HG03097 (cell line): ENCODE results near the gene RBX1.
A peak's percentile ranks its signal among the peaks of the same experiment; 100 is the strongest.
"Not testable (repeated sequence)": the region's sequence is repeated elsewhere in the genome, so short reads cannot be mapped to it uniquely, and the experiment has no call there.

Source experiments
- ATAC-seq: cut with Tn5 transposase; IDR thresholded peaks from one replicate; pipeline ENCODE4 v1.9.1; 2021; ENCODE audit not compliant: unreplicated experiment, low FRiP score

Gene RBX1

GRCh38 chr22:40950962-40951794, at the start of gene RBX1:
TSS of gene RBX1 (plus strand) at chr22:40951378. CDS start at chr22:40951399, 21 bp downstream.
- ATAC-seq: peak; percentile 78

- no peak for ATAC-seq
Observed at GRCh38 chr22:40904101-40904500, 47.1 kb upstream of the RBX1 start.

- no peak for ATAC-seq
Observed at GRCh38 chr22:40908895-40909294, 42.3 kb upstream of the RBX1 start.

GRCh38 chr22:40911772-40912171, 39.4 kb upstream of the RBX1 start:
- ATAC-seq: no peak

GRCh38 chr22:40912987-40913386, 38.2 kb upstream of the RBX1 start:
- ATAC-seq: not testable (repeated sequence)

- no peak for ATAC-seq
Observed at GRCh38 chr22:40919446-40919845, 31.7 kb upstream of the RBX1 start.

- no peak for ATAC-seq
Observed at GRCh38 chr22:40920526-40920925, 30.7 kb upstream of the RBX1 start.

- ATAC-seq: no peak
Observed at GRCh38 chr22:40922484-40923303, 28.5 kb upstream of the RBX1 start.

GRCh38 chr22:40928657-40929056, 22.5 kb upstream of the RBX1 start:
- no peak for ATAC-seq

- no peak for ATAC-seq
Observed at GRCh38 chr22:40932396-40932795, 18.8 kb upstream of the RBX1 start.

- no peak for ATAC-seq
Observed at GRCh38 chr22:40939202-40939601, 12.0 kb upstream of the RBX1 start.

GRCh38 chr22:40951795-40952605, 822 bp downstream of the RBX1 start:
- ATAC-seq: no peak

GRCh38 chr22:40953471-40953870, 2.3 kb downstream of the RBX1 start:
- no peak for ATAC-seq

- ATAC-seq: no peak
Observed at GRCh38 chr22:40954113-40954512, 2.9 kb downstream of the RBX1 start.

GRCh38 chr22:40955571-40955970, 4.4 kb downstream of the RBX1 start:
- no peak for ATAC-seq

GRCh38 chr22:40957601-40958000, 6.4 kb downstream of the RBX1 start:
- no peak for ATAC-seq

GRCh38 chr22:40958299-40958698, 7.1 kb downstream of the RBX1 start:
- no peak for ATAC-seq

GRCh38 chr22:40960145-40960544, 9.0 kb downstream of the RBX1 start:
- ATAC-seq: no peak

- ATAC-seq: no peak
Observed at GRCh38 chr22:40965936-40966725, 15.0 kb downstream of the RBX1 start.

- ATAC-seq: no peak
Observed at GRCh38 chr22:40966726-40967085, 15.5 kb downstream of the RBX1 start.
